ENCODE results near the gene SNRPA. TPM values are rescaled to one million over a fixed set of nuclear protein-coding genes. Genes with fewer than 3 reads are reported as not detected.

SNRPA gene
- total and polyA plus RNA-seq, 4 donors = 44.5 to 77.4 (median 58.6) TPM

- Histone ChIP-seq H3K36me3 (ENCODE audit: control insufficient read depth in 4 of 4, insufficient read depth in 4 of 4, low read length in 4 of 4) (peaks cover 34 to 67% (median 40%) of the 10 kb centered on the region in 4 donors), H3K27ac (ENCODE audit: low read depth in 1 of 2, low read length in 1 of 2) (peak overlapping the region in 1 of 2 donors; percentile 0)
Observed at GRCh38 chr19:40737102-40737644, 13.8 kb upstream of the SNRPA start.

GRCh38 chr19:40739030-40739839 lies 11.8 kb upstream of the SNRPA start:
- no peak overlapping the region for H3K4me3 ChIP-seq
- H3K27me3 ChIP-seq (ENCODE audit: control insufficient read depth in 3 of 3, insufficient read depth in 3 of 3, low read length in 2 of 3) = no peaks in the 10 kb centered on the region
- 86 to 89% methylated on average over 22 of the region's 22 CpGs for WGBS, 2 donors
- DNase-seq (no peak), ATAC-seq (ENCODE audit: insufficient read depth, low FRiP score) (no peak)
- no peaks in the 10 kb centered on the region for H3K9me3 ChIP-seq (ENCODE audit: control insufficient read depth in 4 of 4, insufficient read depth in 3 of 4, low read length in 3 of 4)
- H3K36me3 ChIP-seq (ENCODE audit: control insufficient read depth in 4 of 4, insufficient read depth in 4 of 4, low read length in 4 of 4) = peaks cover 20 to 53% (median 33%) of the 10 kb centered on the region in 4 donors
- H3K9ac ChIP-seq (ENCODE audit: insufficient read depth in 1 of 2, low read length in 2 of 2) = no peak overlapping the region
- peak overlapping the region in 1 of 2 donors; percentile 52 for H3K27ac ChIP-seq (ENCODE audit: low read depth in 1 of 2, low read length in 1 of 2)
- peaks cover 0 to 2% (median 0%) of the 10 kb centered on the region in 5 donors for H3K4me1 ChIP-seq (ENCODE audit: control insufficient read depth in 5 of 5, insufficient read depth in 5 of 5, low read length in 5 of 5)
- TF ChIP-seq CTCF (IDR thresholded peaks at IDR 0.05; ENCODE audit: control extremely low read depth, extremely low read depth) = no peak

More at GRCh38 chr19:40737102-40737644, 13.8 kb upstream of the SNRPA start:
- ATAC-seq (ENCODE audit: insufficient read depth, low FRiP score) = no peak
- H3K27me3 ChIP-seq (ENCODE audit: control insufficient read depth in 3 of 3, insufficient read depth in 3 of 3, low read length in 2 of 3) = no peaks in the 10 kb centered on the region
- H3K9me3 ChIP-seq (ENCODE audit: control insufficient read depth in 4 of 4, insufficient read depth in 3 of 4, low read length in 3 of 4) = no peaks in the 10 kb centered on the region
- DNase-seq = no peak
- WGBS, 2 donors = 90% methylated on average over 9 of the region's 9 CpGs
- no peak overlapping the region for H3K4me3 ChIP-seq
- H3K4me1 ChIP-seq (ENCODE audit: control insufficient read depth in 5 of 5, insufficient read depth in 5 of 5, low read length in 5 of 5) = peaks cover 0 to 2% (median 0%) of the 10 kb centered on the region in 5 donors
- TF ChIP-seq CTCF (IDR thresholded peaks at IDR 0.05; ENCODE audit: control extremely low read depth, extremely low read depth) = no peak
- no peak overlapping the region for H3K9ac ChIP-seq (ENCODE audit: insufficient read depth in 1 of 2, low read length in 2 of 2)

- no peak for ATAC-seq (ENCODE audit: insufficient read depth, low FRiP score)
- peaks cover 0 to 4% (median 0%) of the 10 kb centered on the region in 5 donors for H3K4me1 ChIP-seq (ENCODE audit: control insufficient read depth in 5 of 5, insufficient read depth in 5 of 5, low read length in 5 of 5)
- no peak for DNase-seq
- no peak overlapping the region for H3K9ac ChIP-seq (ENCODE audit: insufficient read depth in 1 of 2, low read length in 2 of 2)
- no peak overlapping the region for H3K4me3 ChIP-seq
- WGBS, 2 donors = 79 to 92% methylated on average over 16 of the region's 16 CpGs
- H3K36me3 ChIP-seq (ENCODE audit: control insufficient read depth in 4 of 4, insufficient read depth in 4 of 4, low read length in 4 of 4) = peaks cover 12 to 45% (median 31%) of the 10 kb centered on the region in 4 donors
- no peaks in the 10 kb centered on the region for H3K27me3 ChIP-seq (ENCODE audit: control insufficient read depth in 3 of 3, insufficient read depth in 3 of 3, low read length in 2 of 3)
- TF ChIP-seq CTCF (IDR thresholded peaks at IDR 0.05; ENCODE audit: control extremely low read depth, extremely low read depth) = no peak
- H3K27ac ChIP-seq (ENCODE audit: low read depth in 1 of 2, low read length in 1 of 2) = peak overlapping the region in 1 of 2 donors; percentile 59
- H3K9me3 ChIP-seq (ENCODE audit: control insufficient read depth in 4 of 4, insufficient read depth in 3 of 4, low read length in 3 of 4) = no peaks in the 10 kb centered on the region
Observed at GRCh38 chr19:40739871-40740703, 10.9 kb upstream of the SNRPA start.
